ENCODE measurements around the gene TNS3. TPM values are rescaled to one million over a fixed set of nuclear protein-coding genes. Genes with fewer than 3 reads are reported as not detected.

TNS3 gene
- total and polyA plus RNA-seq, 10 donors = 17.7 to 247 (median 147) TPM

- no peak for DNase-seq
- no peaks in the 10 kb centered on the region for H3K27me3 ChIP-seq (replicated peaks in 1 of 7)
- intact Hi-C loops (cut with DNase I; ENCODE audit: low total_unique reads) = no loop called here
- H3K36me3 ChIP-seq = peaks cover 0 to 100% (median 25%) of the 10 kb centered on the region in 6 donors
- no peaks in the 10 kb centered on the region for H3K9me3 ChIP-seq
- peak overlapping the region in 5 of 8 donors; percentile 5 to 45 (median 39) for H3K27ac ChIP-seq
- H3K4me1 ChIP-seq = peaks cover 0 to 23% (median 8%) of the 10 kb centered on the region in 6 donors
- no peak overlapping the region for H3K4me3 ChIP-seq
- TF ChIP-seq CTCF (IDR thresholded peaks at IDR 0.05 in 8 of 11, conservative IDR thresholded peaks at IDR 0.05 in 3 of 11) = no peak
- TF ChIP-seq POLR2AphosphoS5 (IDR thresholded peaks at IDR 0.05) = no peak
- no peak for TF ChIP-seq POLR2A (IDR thresholded peaks at IDR 0.05)
- 76 to 88% (median 85%) methylated on average over 8 of the region's 8 CpGs for WGBS, 5 donors
These were observed 176.5 kb downstream of the TNS3 start for GRCh38 chr7:47405286-47405904.

GRCh38 chr7:47404010-47404409, 177.9 kb downstream of the TNS3 start:
- no peak overlapping the region for H3K27ac ChIP-seq
- WGBS, 5 donors = 70 to 81% (median 73%) methylated on average over 3 of the region's 3 CpGs
- TF ChIP-seq CTCF (IDR thresholded peaks at IDR 0.05 in 8 of 11, conservative IDR thresholded peaks at IDR 0.05 in 3 of 11) = no peak
- TF ChIP-seq POLR2AphosphoS5 (IDR thresholded peaks at IDR 0.05) = no peak
- TF ChIP-seq POLR2A (IDR thresholded peaks at IDR 0.05) = no peak
- DNase-seq = no peak
- peaks cover 0 to 23% (median 8%) of the 10 kb centered on the region in 6 donors for H3K4me1 ChIP-seq
- no peaks in the 10 kb centered on the region for H3K27me3 ChIP-seq (replicated peaks in 1 of 7)
- H3K4me3 ChIP-seq = no peak overlapping the region
- H3K36me3 ChIP-seq = peaks cover 0 to 96% (median 17%) of the 10 kb centered on the region in 6 donors
- intact Hi-C loops (cut with DNase I; ENCODE audit: low total_unique reads) = no loop called here
- H3K9me3 ChIP-seq = no peaks in the 10 kb centered on the region

GRCh38 chr7:47402941-47403866, 178.7 kb downstream of the TNS3 start:
- WGBS, 5 donors = 87 to 93% (median 91%) methylated on average over 13 to 15 of the region's 15 CpGs
- H3K27me3 ChIP-seq (replicated peaks in 1 of 7) = no peaks in the 10 kb centered on the region
- H3K4me3 ChIP-seq = no peak overlapping the region
- H3K36me3 ChIP-seq = peaks cover 0 to 96% (median 17%) of the 10 kb centered on the region in 6 donors
- TF ChIP-seq POLR2AphosphoS5 (IDR thresholded peaks at IDR 0.05) (peak in 1 of 3 donors; percentile 35), POLR2A (IDR thresholded peaks at IDR 0.05) (no peak)
- H3K9me3 ChIP-seq = no peaks in the 10 kb centered on the region
- peak; percentile 66 for DNase-seq
- intact Hi-C loops (cut with DNase I; ENCODE audit: low total_unique reads) = no loop called here
- H3K4me1 ChIP-seq = peaks cover 0 to 23% (median 8%) of the 10 kb centered on the region in 6 donors
- no peak overlapping the region for H3K27ac ChIP-seq

GRCh38 chr7:47401611-47402570, 180.0 kb downstream of the TNS3 start:
- Histone ChIP-seq H3K27me3 (replicated peaks in 1 of 7) (no peaks in the 10 kb centered on the region), H3K27ac (peak overlapping the region in 1 of 8 donors; percentile 11), H3K36me3 (peaks cover 0 to 92% (median 16%) of the 10 kb centered on the region in 6 donors), H3K9me3 (no peaks in the 10 kb centered on the region), H3K4me3 (no peak overlapping the region), H3K4me1 (peaks cover 0 to 18% (median 7%) of the 10 kb centered on the region in 6 donors)
- intact Hi-C loops (cut with DNase I; ENCODE audit: low total_unique reads) = no loop called here
- DNase-seq = peak; percentile 56
- WGBS, 5 donors = 85 to 94% (median 93%) methylated on average over 15 to 17 of the region's 17 CpGs
- TF ChIP-seq POLR2A (IDR thresholded peaks at IDR 0.05) = no peak
- TF ChIP-seq CTCF (IDR thresholded peaks at IDR 0.05 in 8 of 11, conservative IDR thresholded peaks at IDR 0.05 in 3 of 11) = no peak
- TF ChIP-seq POLR2AphosphoS5 (IDR thresholded peaks at IDR 0.05) = no peak

Data from spleen (tissue), 11 donors.